Transverse colon (tissue), 4 donors: ENCODE results near the gene C10orf105. TPM values are rescaled to one million over a fixed set of nuclear protein-coding genes. Genes with fewer than 3 reads are reported as not detected.

Experiments
- DNase-seq: peaks from one replicate; pipeline ENCODE4 v3.0.0-alpha.2; 2019
- H3K27ac ChIP-seq, 4 donors: fragments of 200-600 bp; sonication (generic); 2 replicates each; pipeline ENCODE4 v1.5.1; 2016 to 2018; ENCODE audit warnings: inconsistent platforms in 4 of 4
- H3K27me3 ChIP-seq: fragments of 200-600 bp; sonication (generic); 2 replicates; pipeline ENCODE4 v1.5.1; 2017; ENCODE audit warnings: inconsistent platforms
- H3K36me3 ChIP-seq, 4 donors: fragments of 200-600 bp; sonication (generic); 2 replicates each; pipeline ENCODE4 v1.5.1; 2017 to 2019; ENCODE audit warnings: inconsistent platforms in 4 of 4
- H3K4me1 ChIP-seq, 4 donors: fragments of 200-600 bp; sonication (generic); 2 replicates each; pipeline ENCODE4 v1.5.1; 2017 to 2020; ENCODE audit warnings: inconsistent platforms in 4 of 4
- H3K4me3 ChIP-seq, 4 donors: fragments of 200-600 bp; sonication (generic); 1 replicate in 1 of 4; 2 replicates in 3 of 4; pipeline versions ENCODE4 v1.5.1 to v1.6.1; 2017 to 2019; ENCODE audit warnings: inconsistent platforms in 4 of 4
- H3K9me3 ChIP-seq, 2 donors: fragments of 200-600 bp; sonication (generic); 2 replicates each; pipeline ENCODE4 v1.5.1; 2017 to 2019; ENCODE audit warnings: inconsistent platforms in 2 of 2
- CTCF ChIP-seq, 5 experiments: fragments of 200-600 bp in 3 of 5; fragments of 450-650 bp in 2 of 5; sonication (generic) in 3 of 5; IDR thresholded peaks; 1 replicate in 2 of 5; 2 replicates in 3 of 5; pipeline ENCODE4 v1.5.1; 2016 to 2017; ENCODE audit warnings: antibody characterized with exemption in 5 of 5, inconsistent platforms in 3 of 5, mild to moderate bottlenecking in 2 of 5, moderate library complexity in 1 of 5
- EP300 ChIP-seq: sonication (generic); formaldehyde crosslinking; IDR thresholded peaks from one replicate; pipeline ENCODE4 v1.6.1; 2017; ENCODE audit warnings: antibody characterized with exemption, low read depth
- POLR2A ChIP-seq: fragments of 450-650 bp; IDR thresholded peaks from one replicate; pipeline ENCODE4 v1.6.1; 2016; ENCODE audit warnings: antibody characterized with exemption, mild to moderate bottlenecking, moderate library complexity
- POLR2AphosphoS5 ChIP-seq, 3 donors: sonication (generic); formaldehyde crosslinking; IDR thresholded peaks; one replicate each; pipeline ENCODE4 v1.6.1; 2016; ENCODE audit warnings: antibody characterized with exemption in 3 of 3
- WGBS, 2 donors: methylation state at CpG; one replicate each; pipeline ENCODE4 v1.1.5; 2018; ENCODE audit warnings: low coverage in 1 of 2; 5-methylcytosine and 5-hydroxymethylcytosine counted together
- in situ Hi-C, 4 donors: fragments of 200-750 bp; cut with MboI; loops; one replicate each; pipeline versions ENCODE4 v1.15.0 to v1.15.1; 2017; ENCODE audit warnings: low sequenced_read_pairs in 3 of 4, low pct_ligation_motif_present in 1 of 4, low pct_unique_long_range_greater_than_20kb in 1 of 4
- intact Hi-C: fragments of 100-400 bp; cut with DNase I; formaldehyde crosslinking; loops from one replicate; pipeline ENCODE4 v1.15.1; 2023; ENCODE audit warnings: low total_unique reads
- total RNA-seq, 4 donors: library from RNA; depleted of rRNA; stranded (reverse); fragments of >200 nt; gene quantifications; one replicate each; pipeline ENCODE4 v1.1.0, GENCODE V29; 2016

The C10orf105 gene
- total RNA-seq, 4 donors from 2014 or later, result 0.16 TPM; not detected in 3

- WGBS, 2 donors, result 44 to 55% methylated on average over 5 to 11 of the region's 12 CpGs
- in situ Hi-C loops, result loop anchor here in 1 of 4 donors (10.0 kb wide), 1 partner anchor 48 kb away; the partner anchor contains the start of gene VSIR
- H3K27ac ChIP-seq, result peak overlapping the region; percentile 82 to 92 (median 86)
- no peaks in the 10 kb centered on the region for H3K9me3 ChIP-seq
- DNase-seq, result peak; percentile 36
- no peaks in the 10 kb centered on the region for H3K27me3 ChIP-seq
- intact Hi-C loops, result no loop called here
- H3K36me3 ChIP-seq, result no peaks in the 10 kb centered on the region
- TF ChIP-seq EP300 (no peak), POLR2A (no peak), POLR2AphosphoS5 (IDR thresholded peaks at IDR 0.05) (no peak), CTCF (IDR thresholded peaks at IDR 0.05) (no peak)
- peaks cover 32 to 43% (median 42%) of the 10 kb centered on the region in 4 donors for H3K4me1 ChIP-seq
- H3K4me3 ChIP-seq, result no peak overlapping the region
Observed at GRCh38 chr10:71727105-71727737, 7.6 kb upstream of the C10orf105 start.

DNA sequence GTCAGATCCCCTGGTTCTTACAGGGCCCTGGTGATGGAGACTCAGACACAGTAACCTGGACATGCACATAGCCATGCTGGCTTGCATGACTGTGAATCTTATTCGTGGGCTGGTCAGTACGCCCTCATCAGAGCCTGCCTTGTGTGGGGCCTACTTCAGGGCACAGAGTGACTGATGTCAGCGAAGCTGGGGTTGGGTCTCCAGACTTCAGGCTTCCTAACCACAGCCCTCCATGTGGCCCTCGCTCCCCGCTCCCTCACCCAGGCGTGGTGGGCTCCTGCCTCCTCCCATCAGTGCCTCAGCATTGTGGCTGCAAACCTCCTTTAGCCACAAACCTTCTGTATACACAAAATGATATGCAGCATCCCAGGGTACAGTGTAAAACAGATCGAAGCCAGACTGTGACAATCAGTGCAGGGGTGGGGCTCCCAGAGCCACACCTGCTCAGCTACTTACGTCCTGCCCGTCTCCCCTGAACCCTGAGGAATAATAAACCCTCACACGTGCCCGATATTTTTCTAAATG is 7.1 kb upstream of the C10orf105 start:
- Histone ChIP-seq H3K27ac (peak overlapping the region; percentile 82 to 92 (median 86)), H3K36me3 (no peaks in the 10 kb centered on the region), H3K9me3 (no peaks in the 10 kb centered on the region), H3K4me1 (peaks cover 32 to 43% (median 42%) of the 10 kb centered on the region in 4 donors), H3K27me3 (no peaks in the 10 kb centered on the region), H3K4me3 (no peak overlapping the region)
- TF ChIP-seq POLR2AphosphoS5 (IDR thresholded peaks at IDR 0.05), result no peak
- no peak for TF ChIP-seq EP300
- TF ChIP-seq POLR2A, result no peak
- TF ChIP-seq CTCF (IDR thresholded peaks at IDR 0.05), result no peak
- in situ Hi-C loops, result loop anchor here in 1 of 4 donors (10.0 kb wide), 1 partner anchor 48 kb away; the partner anchor contains the start of gene VSIR
- 23 to 50% methylated on average over 4 to 11 of the region's 11 CpGs for WGBS, 2 donors
- intact Hi-C loops, result no loop called here
- DNase-seq, result peak; percentile 44

DNA sequence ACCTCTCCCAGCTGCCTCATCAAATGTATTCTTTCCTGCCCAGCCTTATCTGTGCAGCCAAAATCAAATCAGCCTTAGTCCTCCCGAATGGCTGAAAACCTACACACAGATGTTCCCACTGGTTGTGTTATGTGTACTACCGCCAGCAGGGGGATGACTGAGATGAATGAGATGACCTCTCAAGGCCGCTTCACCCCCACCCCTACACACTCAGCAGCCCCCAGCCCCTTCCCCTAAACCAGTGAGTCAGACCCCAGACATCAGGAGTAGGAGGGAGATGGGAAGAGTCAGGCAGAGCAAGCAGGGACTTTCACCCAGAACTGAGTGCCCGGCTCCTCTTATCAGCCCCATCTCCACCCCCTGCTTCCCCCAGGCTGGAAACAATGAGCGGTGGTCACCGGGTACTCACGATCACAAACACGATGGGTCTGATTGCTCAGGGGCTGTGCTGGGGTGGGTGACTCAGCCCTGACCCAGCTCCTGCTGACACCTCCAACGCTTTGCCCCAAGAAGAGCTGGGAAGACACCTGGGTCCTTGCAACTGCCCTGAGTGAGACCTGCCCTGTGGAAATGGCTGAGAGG is 6.5 kb upstream of the C10orf105 start:
- H3K27ac ChIP-seq, result peak overlapping the region; percentile 82 to 92 (median 86)
- no peaks in the 10 kb centered on the region for H3K36me3 ChIP-seq
- intact Hi-C loops (no loop called here), in situ Hi-C loops (loop anchor here in 1 of 4 donors (10.0 kb wide), 1 partner anchor 49 kb away; the partner anchor contains the start of gene VSIR)
- no peaks in the 10 kb centered on the region for H3K27me3 ChIP-seq
- peaks cover 32 to 43% (median 42%) of the 10 kb centered on the region in 4 donors for H3K4me1 ChIP-seq
- no peak overlapping the region for H3K4me3 ChIP-seq
- 52% methylated on average over 9 of the region's 9 CpGs; no CpG with 5 or more reads in 1 of the 2 donors for WGBS, 2 donors
- peak; percentile 48 for DNase-seq
- no peaks in the 10 kb centered on the region for H3K9me3 ChIP-seq
- TF ChIP-seq POLR2AphosphoS5 (IDR thresholded peaks at IDR 0.05) (no peak), CTCF (IDR thresholded peaks at IDR 0.05) (peak in 4 of 5 experiments; percentile 23 to 39 (median 36))

DNA sequence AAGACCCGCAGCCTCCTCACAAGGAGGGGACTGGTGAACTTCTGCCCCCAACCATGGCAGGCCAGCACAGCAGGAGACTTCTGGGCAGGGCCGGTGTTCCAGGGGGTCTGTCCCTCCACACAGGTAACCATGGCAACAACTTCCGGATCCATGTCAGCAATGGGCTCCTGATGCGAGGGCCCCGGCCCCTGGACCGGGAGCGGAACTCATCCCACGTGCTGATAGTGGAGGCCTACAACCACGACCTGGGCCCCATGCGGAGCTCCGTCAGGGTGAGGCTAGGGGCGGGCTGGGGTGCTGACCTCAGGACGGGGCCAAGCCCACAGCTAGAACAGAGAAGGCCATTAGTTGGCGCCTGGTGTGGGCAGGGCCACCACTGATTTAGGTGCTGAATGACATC is 5.7 kb upstream of the C10orf105 start:
- WGBS, 2 donors, result 93% methylated on average over 14 of the region's 14 CpGs; no CpG with 5 or more reads in 1 of the 2 donors
- in situ Hi-C loops (loop anchor here in 1 of 4 donors (10.0 kb wide), 1 partner anchor 50 kb away; the partner anchor contains the start of gene VSIR), intact Hi-C loops (no loop called here)
- Histone ChIP-seq H3K9me3 (no peaks in the 10 kb centered on the region), H3K4me3 (no peak overlapping the region), H3K4me1 (peaks cover 32 to 43% (median 42%) of the 10 kb centered on the region in 4 donors), H3K27ac (peak overlapping the region in 1 of 4 donors; percentile 89), H3K36me3 (no peaks in the 10 kb centered on the region), H3K27me3 (no peaks in the 10 kb centered on the region)
- DNase-seq, result no peak
- TF ChIP-seq EP300 (no peak), POLR2A (no peak), CTCF (IDR thresholded peaks at IDR 0.05) (no peak)
